ENCODE data around the gene GPR152.

GPR152 gene

GRCh38 chr11:67441098-67441563 lies 11.4 kb downstream of the GPR152 start:
- Histone ChIP-seq H3K36me3 (ENCODE audit: insufficient read depth) (no peaks in the 10 kb centered on the region), H3K27me3 (ENCODE audit: insufficient read depth, low read depth) (peaks cover 11% of the 10 kb centered on the region), H4K20me1 (ENCODE audit: insufficient read depth) (no peaks in the 10 kb centered on the region), H3K4me2 (no peak overlapping the region), H3K79me2 (ENCODE audit: insufficient read depth, low read depth) (no peaks in the 10 kb centered on the region), H2AFZ (ENCODE audit: low read depth) (no peak overlapping the region), H3K4me3 (IDR thresholded peaks at IDR 0.05; ENCODE audit: insufficient read depth, low read depth, low read length) (no peak overlapping the region), H3K4me1 (ENCODE audit: low read depth, poor library complexity, severe bottlenecking) (no peaks in the 10 kb centered on the region), H3K9ac (no peak overlapping the region), H3K27ac (no peak overlapping the region)
- TF ChIP-seq, protein P1, sequence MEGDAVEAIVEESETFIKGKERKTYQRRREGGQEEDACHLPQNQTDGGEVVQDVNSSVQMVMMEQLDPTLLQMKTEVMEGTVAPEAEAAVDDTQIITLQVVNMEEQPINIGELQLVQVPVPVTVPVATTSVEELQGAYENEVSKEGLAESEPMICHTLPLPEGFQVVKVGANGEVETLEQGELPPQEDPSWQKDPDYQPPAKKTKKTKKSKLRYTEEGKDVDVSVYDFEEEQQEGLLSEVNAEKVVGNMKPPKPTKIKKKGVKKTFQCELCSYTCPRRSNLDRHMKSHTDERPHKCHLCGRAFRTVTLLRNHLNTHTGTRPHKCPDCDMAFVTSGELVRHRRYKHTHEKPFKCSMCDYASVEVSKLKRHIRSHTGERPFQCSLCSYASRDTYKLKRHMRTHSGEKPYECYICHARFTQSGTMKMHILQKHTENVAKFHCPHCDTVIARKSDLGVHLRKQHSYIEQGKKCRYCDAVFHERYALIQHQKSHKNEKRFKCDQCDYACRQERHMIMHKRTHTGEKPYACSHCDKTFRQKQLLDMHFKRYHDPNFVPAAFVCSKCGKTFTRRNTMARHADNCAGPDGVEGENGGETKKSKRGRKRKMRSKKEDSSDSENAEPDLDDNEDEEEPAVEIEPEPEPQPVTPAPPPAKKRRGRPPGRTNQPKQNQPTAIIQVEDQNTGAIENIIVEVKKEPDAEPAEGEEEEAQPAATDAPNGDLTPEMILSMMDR (conservative IDR thresholded peaks at IDR 0.05; ENCODE audit: low read depth, low read length): no peak

GRCh38 chr11:67440229-67441097 lies 12.1 kb downstream of the GPR152 start:
- Histone ChIP-seq H3K4me1 (ENCODE audit: low read depth, poor library complexity, severe bottlenecking) (no peaks in the 10 kb centered on the region), H3K27me3 (ENCODE audit: insufficient read depth, low read depth) (peaks cover 5% of the 10 kb centered on the region; the same call in 1 of the 2 replicates), H3K36me3 (ENCODE audit: insufficient read depth) (no peaks in the 10 kb centered on the region), H2AFZ (ENCODE audit: low read depth) (no peak overlapping the region), H3K27ac (no peak overlapping the region), H3K79me2 (ENCODE audit: insufficient read depth, low read depth) (no peaks in the 10 kb centered on the region), H3K9ac (no peak overlapping the region), H3K4me2 (no peak overlapping the region), H4K20me1 (ENCODE audit: insufficient read depth) (no peaks in the 10 kb centered on the region), H3K4me3 (IDR thresholded peaks at IDR 0.05; ENCODE audit: insufficient read depth, low read depth, low read length) (no peak overlapping the region)
- TF ChIP-seq, protein P1 (conservative IDR thresholded peaks at IDR 0.05; ENCODE audit: low read depth, low read length): no peak

GRCh38 chr11:67439321-67440228 lies 13.0 kb downstream of the GPR152 start:
- Histone ChIP-seq H3K9ac (no peak overlapping the region), H2AFZ (ENCODE audit: low read depth) (no peak overlapping the region), H3K27ac (no peak overlapping the region), H3K4me1 (ENCODE audit: low read depth, poor library complexity, severe bottlenecking) (no peaks in the 10 kb centered on the region), H4K20me1 (ENCODE audit: insufficient read depth) (no peaks in the 10 kb centered on the region), H3K36me3 (ENCODE audit: insufficient read depth) (no peaks in the 10 kb centered on the region), H3K27me3 (ENCODE audit: insufficient read depth, low read depth) (no peaks in the 10 kb centered on the region), H3K4me2 (no peak overlapping the region), H3K4me3 (IDR thresholded peaks at IDR 0.05; ENCODE audit: insufficient read depth, low read depth, low read length) (no peak overlapping the region), H3K79me2 (ENCODE audit: insufficient read depth, low read depth) (no peaks in the 10 kb centered on the region)
- TF ChIP-seq, protein P1 (conservative IDR thresholded peaks at IDR 0.05; ENCODE audit: low read depth, low read length): no peak

DNA sequence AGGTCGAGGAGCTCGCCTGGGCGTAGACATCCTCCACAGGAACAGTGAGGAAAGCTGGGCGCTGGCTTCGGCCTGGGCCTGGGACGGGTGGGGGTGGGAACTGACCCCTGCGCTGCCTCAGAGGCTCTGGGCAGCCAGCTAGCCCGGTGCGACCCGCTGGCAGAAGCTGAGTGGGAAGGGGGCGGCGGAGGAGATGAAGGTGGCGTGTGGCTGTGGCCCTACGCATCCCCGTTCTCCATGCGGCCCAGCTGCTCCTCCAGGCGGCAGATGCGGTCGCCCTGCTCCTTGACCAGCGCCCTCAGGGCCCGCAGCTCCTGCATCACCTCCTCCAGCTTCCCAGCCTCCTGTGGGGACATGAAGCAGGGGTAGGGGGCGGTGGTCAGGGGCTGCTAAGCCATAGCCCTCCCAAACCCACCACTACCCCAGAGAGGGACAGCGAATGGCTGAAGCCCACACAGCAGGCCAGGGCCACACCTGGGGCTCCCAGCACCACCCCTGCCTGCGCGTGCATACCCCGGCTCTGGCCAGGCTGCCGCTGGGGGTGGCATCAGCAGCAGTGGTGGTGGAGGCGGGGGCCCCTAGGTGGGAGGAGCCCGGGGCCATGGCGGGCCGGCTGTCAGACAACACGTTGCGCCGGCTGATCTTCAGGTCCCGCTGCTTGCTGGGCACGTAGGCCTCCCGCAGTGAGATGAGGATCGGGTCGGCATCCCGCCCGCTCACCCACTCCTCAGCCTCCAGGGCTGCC lies 14.2 kb downstream of the GPR152 start:
- H3K27ac ChIP-seq: no peak overlapping the region
- no peak overlapping the region for H3K4me2 ChIP-seq
- TF ChIP-seq, protein P1 (conservative IDR thresholded peaks at IDR 0.05; ENCODE audit: low read depth, low read length): no peak
- no peaks in the 10 kb centered on the region for H3K79me2 ChIP-seq (ENCODE audit: insufficient read depth, low read depth)
- H3K36me3 ChIP-seq (ENCODE audit: insufficient read depth): no peaks in the 10 kb centered on the region
- no peaks in the 10 kb centered on the region for H3K4me1 ChIP-seq (ENCODE audit: low read depth, poor library complexity, severe bottlenecking)
- H3K9ac ChIP-seq: no peak overlapping the region
- H2AFZ ChIP-seq (ENCODE audit: low read depth): no peak overlapping the region
- no peaks in the 10 kb centered on the region for H4K20me1 ChIP-seq (ENCODE audit: insufficient read depth)
- H3K27me3 ChIP-seq (ENCODE audit: insufficient read depth, low read depth): no peaks in the 10 kb centered on the region
- no peak overlapping the region for H3K4me3 ChIP-seq (IDR thresholded peaks at IDR 0.05; ENCODE audit: insufficient read depth, low read depth, low read length)

All from KMS-11 (cell line).